Left lung (tissue), 10 donors: Measurements from ENCODE around the gene GOLGA8B. TPM values are rescaled to one million over a fixed set of nuclear protein-coding genes. Genes with fewer than 3 reads are reported as not detected.
A peak's percentile ranks its signal among the peaks of the same experiment; 100 is the strongest.

Experiments
- ATAC-seq: fragments of 200-7000 bp; cut with Tn5 transposase; one replicate; pipeline ENCODE4 v1.9.1; 2020; ENCODE audit warnings: moderate library complexity
- DNase-seq, 4 donors: peaks; one replicate each; pipeline ENCODE4 v3.0.0-alpha.2; 2013 to 2020
- H3K27ac ChIP-seq, 2 donors: fragments of 200-600 bp; sonication (generic) in 1 of 2; one replicate each; pipeline versions ENCODE4 v1.5.0 to v1.8.0; 2020 to 2021
- H3K27me3 ChIP-seq, 2 donors: fragments of 200-600 bp; sonication (generic) in 1 of 2; one replicate each; pipeline versions ENCODE4 v1.5.0 to v1.8.0; 2020 to 2021
- H3K36me3 ChIP-seq, 2 donors: fragments of 200-600 bp; sonication (generic) in 1 of 2; one replicate each; pipeline versions ENCODE4 v1.5.0 to v1.8.0; 2020 to 2021
- H3K4me1 ChIP-seq, 2 donors: fragments of 200-600 bp; one replicate each; pipeline ENCODE4 v1.8.0; 2021
- H3K4me3 ChIP-seq, 2 donors: fragments of 200-600 bp; sonication (generic) in 1 of 2; one replicate each; pipeline versions ENCODE4 v1.5.0 to v1.8.0; 2020 to 2021; ENCODE audit warnings: mild to moderate bottlenecking in 1 of 2
- H3K9me3 ChIP-seq, 2 donors: fragments of 200-600 bp; sonication (generic) in 1 of 2; one replicate each; pipeline versions ENCODE4 v1.5.0 to v1.8.0; 2020 to 2021
- CTCF ChIP-seq, 2 donors: fragments of 200-600 bp; sonication (generic) in 1 of 2; IDR thresholded peaks; one replicate each; pipeline versions ENCODE4 v1.5.0 to v1.8.0; 2021; ENCODE audit warnings: antibody characterized with exemption in 2 of 2
- intact Hi-C, 2 donors: fragments of 100-400 bp; cut with DNase I; formaldehyde crosslinking; loops; one replicate each; pipeline versions ENCODE4 v1.11.2 to v1.14.2; 2022
- polyA plus RNA-seq, 6 donors: library from polyadenylated mRNA; unstranded; fragments of 120-200 nt; gene quantifications; one replicate each; pipeline ENCODE4 v1.2.1, GENCODE V29; 2013; ENCODE audit not compliant: insufficient read length in 6 of 6
- total RNA-seq, 2 donors: library from RNA; stranded (reverse); fragmentation: NEBNext Ultra II Directional; extraction: Animal tissue kit (Norgen Biotek cat#: 25700); gene quantifications; one replicate each; pipeline ENCODE4 v1.2.1, GENCODE V29; 2021
- donor health status: DM: no; HTN: yes; CAD: no.
- donor health status: DM: no; HTN: no; CAD: no.

GOLGA8B gene
- total and polyA plus RNA-seq, 8 donors = 45.7 to 223 (median 185) TPM

GRCh38 chr15:34621675-34622074 is 38.2 kb upstream of the GOLGA8B start:
- no peaks in the 10 kb centered on the region for H3K9me3 ChIP-seq
- peak in 1 of 2 donors; percentile 20 for TF ChIP-seq CTCF (IDR thresholded peaks at IDR 0.05)
- no peaks in the 10 kb centered on the region for H3K27me3 ChIP-seq
- H3K4me1 ChIP-seq = no peaks in the 10 kb centered on the region
- ATAC-seq (no peak), DNase-seq (peak in 1 of 4 donors; percentile 28)
- H3K4me3 ChIP-seq = no peak overlapping the region
- no peaks in the 10 kb centered on the region for H3K36me3 ChIP-seq
- no peak overlapping the region for H3K27ac ChIP-seq
- intact Hi-C loops = no loop called here

GRCh38 chr15:34620814-34621213 is 37.4 kb upstream of the GOLGA8B start:
- no peak overlapping the region for H3K27ac ChIP-seq
- H3K4me1 ChIP-seq = no peaks in the 10 kb centered on the region
- intact Hi-C loops = no loop called here
- H3K4me3 ChIP-seq = no peak overlapping the region
- no peak for DNase-seq
- no peak for ATAC-seq
- H3K36me3 ChIP-seq = no peaks in the 10 kb centered on the region
- H3K9me3 ChIP-seq = no peaks in the 10 kb centered on the region
- no peak for TF ChIP-seq CTCF (IDR thresholded peaks at IDR 0.05)
- H3K27me3 ChIP-seq = no peaks in the 10 kb centered on the region

DNA sequence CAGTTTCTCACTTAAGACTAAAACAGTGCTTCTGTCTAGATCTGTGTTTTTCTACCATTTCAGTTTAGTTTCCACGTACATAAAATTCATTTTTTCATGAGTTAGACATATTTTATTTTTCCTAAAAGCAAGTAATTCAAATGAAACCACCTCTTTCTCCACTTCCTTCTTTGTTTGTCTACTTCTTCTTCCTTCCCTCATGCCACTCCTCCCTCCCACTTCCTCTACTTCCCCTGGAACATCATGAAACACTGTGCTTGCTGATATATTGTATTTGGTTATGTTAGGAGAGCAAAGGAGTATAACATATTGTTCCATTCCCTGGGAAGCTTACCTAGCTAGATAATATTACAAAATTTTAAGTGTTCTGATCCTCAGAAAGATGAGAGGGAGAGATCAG is 36.7 kb upstream of the GOLGA8B start:
- ATAC-seq (no peak), DNase-seq (no peak)
- no peak for TF ChIP-seq CTCF (IDR thresholded peaks at IDR 0.05)
- no peak overlapping the region for H3K4me3 ChIP-seq
- H3K4me1 ChIP-seq = no peaks in the 10 kb centered on the region
- H3K36me3 ChIP-seq = no peaks in the 10 kb centered on the region
- no peaks in the 10 kb centered on the region for H3K9me3 ChIP-seq
- H3K27ac ChIP-seq = no peak overlapping the region
- intact Hi-C loops = no loop called here
- H3K27me3 ChIP-seq = no peaks in the 10 kb centered on the region

DNA sequence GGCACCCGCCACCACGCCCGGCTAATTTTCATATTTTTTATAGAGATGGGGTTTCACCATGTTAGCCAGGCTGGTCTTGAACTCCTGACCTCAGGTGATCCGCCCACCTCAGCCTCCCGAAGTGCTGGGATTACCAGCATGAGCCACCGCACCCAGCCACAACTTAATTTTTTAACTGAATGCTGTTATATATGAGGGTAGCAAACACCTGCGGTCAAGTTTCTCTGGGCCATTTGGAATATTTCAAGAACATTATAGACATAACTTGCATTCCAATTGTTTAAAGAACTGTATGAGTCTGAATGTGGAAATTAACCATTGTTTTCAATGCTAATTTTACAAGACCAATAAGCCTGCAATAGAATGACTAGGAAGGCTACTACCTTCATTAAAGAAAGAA is 35.7 kb upstream of the GOLGA8B start:
- no peak for TF ChIP-seq CTCF (IDR thresholded peaks at IDR 0.05)
- Histone ChIP-seq H3K4me1 (no peaks in the 10 kb centered on the region), H3K27ac (no peak overlapping the region), H3K36me3 (no peaks in the 10 kb centered on the region), H3K4me3 (no peak overlapping the region), H3K27me3 (no peaks in the 10 kb centered on the region), H3K9me3 (no peaks in the 10 kb centered on the region)
- no peak for ATAC-seq
- intact Hi-C loops = no loop called here
- no peak for DNase-seq

- Histone ChIP-seq H3K9me3 (no peaks in the 10 kb centered on the region), H3K27me3 (no peaks in the 10 kb centered on the region), H3K36me3 (no peaks in the 10 kb centered on the region), H3K4me3 (no peak overlapping the region), H3K4me1 (no peaks in the 10 kb centered on the region), H3K27ac (no peak overlapping the region)
- TF ChIP-seq CTCF (IDR thresholded peaks at IDR 0.05) = no peak
- no peak for ATAC-seq
- intact Hi-C loops = no loop called here
- no peak for DNase-seq
These were observed 34.6 kb upstream of the GOLGA8B start for GRCh38 chr15:34618073-34618472.
